GM11168 (cell line): ENCODE data around the gene TBX2.

Experiments used
- in situ Hi-C: fragments of 300-500 bp; cut with MboI; formaldehyde crosslinking; loops from one replicate; pipeline ENCODE4 v1.12.0; 2022; ENCODE audit warnings: low sequenced_read_pairs; ENCODE audit not compliant: unreplicated experiment

Gene TBX2

DNA sequence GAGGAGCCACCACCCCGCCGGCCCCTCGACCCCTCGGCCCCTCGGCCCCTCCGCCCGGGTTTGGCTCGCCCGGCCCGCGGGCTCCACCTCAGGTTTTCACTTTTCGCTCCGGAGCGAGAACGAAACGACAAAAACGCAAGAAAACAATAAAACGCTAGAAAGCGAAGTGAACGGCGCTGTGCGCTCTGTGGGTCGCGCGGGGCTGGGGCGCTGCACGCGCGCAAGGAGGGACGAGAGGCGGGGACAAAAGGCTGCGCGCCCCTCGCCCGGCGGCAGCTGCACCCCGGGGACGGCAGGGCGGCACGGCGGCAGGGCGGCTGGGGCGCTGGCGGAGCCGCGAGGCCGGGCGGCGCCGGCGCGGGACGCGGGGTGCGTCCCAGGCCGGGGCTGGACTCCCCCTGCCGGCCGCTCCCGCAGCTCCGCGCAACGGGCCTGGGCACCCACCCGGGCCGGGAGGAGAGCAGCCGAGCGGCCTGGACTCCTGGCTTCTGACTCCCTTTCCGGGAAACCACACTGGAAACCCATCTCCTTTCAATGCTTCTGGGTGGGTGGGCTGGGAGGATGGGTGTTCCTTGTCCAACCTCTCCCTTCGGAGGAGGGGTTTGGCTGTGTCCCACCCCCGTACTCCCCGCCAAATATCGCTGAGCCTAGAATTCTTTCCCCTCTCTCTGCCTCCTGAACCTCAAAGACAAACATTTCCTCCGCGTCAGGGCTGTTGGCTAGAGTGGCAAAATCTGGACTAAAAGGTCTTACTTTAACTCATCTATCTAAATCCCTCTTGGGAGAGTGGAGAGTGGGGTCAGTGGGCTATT lies 9.9 kb downstream of the TBX2 start:
- in situ Hi-C loops, result loop anchor here (10.0 kb wide), 1 partner anchor 145 kb away; no protein-coding TSS in a partner anchor

DNA sequence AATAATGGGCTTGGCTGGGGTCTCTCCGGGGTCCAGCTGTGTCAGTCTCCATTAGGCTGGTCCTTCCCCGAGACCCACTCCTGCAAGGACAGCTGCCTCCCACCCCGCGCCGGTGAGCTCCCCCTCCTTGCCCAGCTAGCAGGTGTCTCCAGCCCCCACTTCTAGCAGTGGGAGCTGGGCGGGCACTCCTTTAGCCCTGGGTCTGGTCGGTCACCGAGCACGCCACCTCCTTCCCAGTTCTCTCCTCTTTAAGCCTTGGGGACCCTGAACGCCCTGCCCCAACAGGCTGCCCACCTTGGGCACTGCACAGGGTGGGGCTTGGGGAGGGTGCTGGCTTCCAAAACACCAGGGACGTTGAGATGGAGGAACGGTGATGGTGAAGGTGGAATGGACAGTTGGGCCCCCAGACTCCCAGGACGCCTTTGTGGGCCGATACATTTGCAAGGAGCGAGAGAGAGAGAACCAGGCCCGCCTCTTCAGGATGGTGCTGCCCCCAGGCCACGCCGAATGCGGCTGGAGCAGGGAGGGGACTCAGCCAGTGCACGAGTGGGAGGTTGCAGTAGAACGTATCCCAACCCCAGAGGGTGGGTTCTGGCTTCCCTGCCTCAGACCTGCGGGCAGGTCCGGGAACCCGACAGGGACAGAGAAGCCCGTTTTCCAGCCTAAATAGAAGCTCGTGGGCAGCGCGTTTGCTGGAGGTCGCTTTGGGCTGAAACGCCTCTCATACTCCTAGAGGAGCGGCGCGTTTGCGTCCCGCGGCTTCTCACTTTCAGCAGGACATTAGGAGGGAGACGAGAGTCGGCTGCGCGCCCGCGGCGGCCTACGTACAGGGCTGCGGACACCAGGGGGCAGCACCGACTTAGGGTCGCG lies 10.7 kb downstream of the TBX2 start:
- in situ Hi-C loops, result loop anchor here (10.0 kb wide), 1 partner anchor 144 kb away; no protein-coding TSS in a partner anchor

DNA sequence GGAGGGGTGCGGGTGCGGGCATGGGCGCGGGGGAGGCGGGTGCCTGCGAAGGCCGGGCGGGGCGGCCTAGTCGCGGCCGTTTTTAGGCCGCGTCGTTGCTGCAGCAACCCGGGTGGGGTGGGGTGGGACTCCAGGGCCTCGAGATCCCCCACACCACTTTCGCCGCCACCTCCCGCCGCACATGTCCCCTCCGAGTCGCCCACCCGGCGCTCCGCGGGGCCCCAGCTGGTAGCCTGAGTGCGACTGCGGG lies 11.3 kb downstream of the TBX2 start:
- in situ Hi-C loops, result loop anchor here (10.0 kb wide), 1 partner anchor 144 kb away; no protein-coding TSS in a partner anchor

DNA sequence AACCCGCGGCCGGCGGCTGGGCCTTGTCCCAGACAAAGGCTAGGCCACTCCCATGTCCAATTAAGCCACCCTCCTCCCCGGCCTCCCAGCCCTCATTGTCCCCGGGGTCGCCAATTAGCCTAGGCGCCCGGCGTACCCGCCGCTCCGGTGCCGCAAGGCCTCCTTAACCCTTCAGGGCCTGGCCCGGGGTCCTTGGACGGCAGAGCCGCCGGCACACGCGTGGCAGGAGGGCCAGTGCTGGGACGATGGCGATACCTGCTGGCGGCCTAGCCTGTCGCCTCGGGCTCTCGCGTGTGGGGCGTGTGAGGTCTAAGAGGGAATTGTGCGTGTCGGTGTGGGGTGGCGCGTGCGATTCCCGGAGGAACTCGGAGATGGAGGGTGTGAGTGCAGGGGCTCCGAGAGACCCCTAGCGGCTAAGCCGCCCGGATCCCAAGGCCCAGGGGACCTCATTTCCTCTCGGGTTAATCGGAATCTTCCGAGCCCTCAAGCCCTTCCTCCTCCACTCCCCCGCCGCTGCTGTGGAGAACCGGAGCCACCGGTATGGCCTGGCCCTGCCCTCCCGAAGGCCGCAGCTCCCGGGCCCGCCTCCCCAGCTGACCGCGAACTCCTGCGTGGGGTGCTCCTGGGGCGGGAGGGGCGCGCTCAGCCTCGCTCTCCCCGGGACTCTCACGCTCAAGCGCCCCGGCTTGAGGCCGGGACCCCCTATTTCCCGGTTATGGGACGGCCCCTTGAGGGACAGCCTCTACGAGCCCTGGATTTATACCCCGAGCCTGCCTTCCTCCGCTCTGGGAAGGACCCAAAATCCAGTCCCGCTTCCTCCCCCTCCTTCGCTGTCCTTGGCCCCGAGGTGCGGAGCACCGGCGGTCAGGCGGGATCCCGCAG lies 11.9 kb downstream of the TBX2 start:
- in situ Hi-C loops, result loop anchor here (10.0 kb wide), 1 partner anchor 143 kb away; no protein-coding TSS in a partner anchor

DNA sequence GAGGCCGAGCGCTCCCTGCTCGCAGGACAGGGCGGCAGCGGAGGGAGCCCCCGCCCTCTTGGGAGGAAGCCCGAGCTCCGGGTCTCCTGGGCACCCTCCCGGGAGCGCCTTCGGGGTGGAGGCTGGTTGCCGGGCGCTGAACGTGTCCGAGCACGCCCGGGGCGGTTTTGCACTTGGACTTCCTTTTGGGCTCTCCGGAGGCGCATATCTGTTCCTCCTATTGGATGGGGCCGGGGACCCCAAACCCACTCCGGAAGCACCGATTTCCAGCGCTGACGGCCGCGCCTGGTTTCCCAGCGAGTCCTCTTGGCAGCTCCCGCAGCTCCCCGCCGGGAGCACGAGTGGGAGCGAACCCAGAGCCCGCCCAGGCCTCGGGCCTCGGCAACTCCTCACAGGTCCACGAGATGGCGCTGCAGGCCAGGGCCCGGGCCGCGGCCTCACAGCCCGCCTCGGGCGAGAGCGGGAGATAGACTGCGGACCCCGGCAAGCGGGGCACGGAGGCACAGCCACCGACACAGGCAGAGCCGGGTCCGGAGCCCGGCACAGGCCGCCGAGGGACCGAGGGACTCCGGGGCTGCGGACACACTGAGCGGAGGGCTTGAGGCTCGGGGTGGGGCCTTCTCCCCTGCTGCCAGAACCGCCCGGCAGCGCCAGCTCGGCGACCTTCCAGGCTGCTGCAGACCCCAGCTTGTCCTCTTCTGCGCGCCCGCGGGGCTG lies 12.7 kb downstream of the TBX2 start:
- in situ Hi-C loops, result loop anchor here (10.0 kb wide), 1 partner anchor 142 kb away; no protein-coding TSS in a partner anchor

DNA sequence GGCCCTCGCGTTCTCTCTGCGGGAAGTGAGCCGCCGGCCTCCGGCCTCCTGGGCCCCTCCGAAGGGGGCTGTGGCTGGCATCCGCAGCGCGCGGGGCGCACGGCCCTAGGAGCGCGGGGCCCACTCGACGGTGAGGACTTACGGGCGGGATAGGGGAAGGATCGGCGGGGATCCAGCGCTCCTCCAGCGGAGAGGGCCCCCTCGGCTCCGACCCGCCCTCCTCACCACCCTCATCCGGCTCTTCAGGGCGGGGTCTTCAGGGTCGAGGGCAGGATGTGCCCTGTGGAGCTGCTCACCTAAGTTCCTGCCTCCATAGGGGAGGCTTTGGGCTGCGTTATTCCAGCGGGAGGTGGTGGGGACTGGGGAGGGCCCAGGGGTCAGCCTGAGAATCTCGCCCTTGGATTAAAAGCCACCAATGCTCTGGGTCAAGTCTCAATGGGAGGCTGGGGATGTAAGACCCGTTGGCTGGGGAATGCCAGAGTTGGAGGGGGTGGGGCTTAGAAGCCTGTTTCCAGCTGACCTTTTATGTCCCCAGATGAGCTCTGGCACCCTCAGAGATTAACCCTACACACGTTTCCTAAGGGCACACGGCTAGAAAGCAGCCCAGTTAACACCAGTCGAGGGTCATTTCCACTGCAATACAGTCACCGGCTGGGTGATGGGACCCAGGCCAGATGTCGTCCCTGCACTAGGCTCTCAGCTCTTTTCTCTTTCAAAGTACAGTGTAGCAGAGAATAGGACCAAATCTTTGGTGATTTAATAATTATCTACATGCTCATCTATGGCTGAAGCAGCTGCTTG lies 13.4 kb downstream of the TBX2 start:
- in situ Hi-C loops, result loop anchor here (10.0 kb wide), 1 partner anchor 142 kb away; no protein-coding TSS in a partner anchor

DNA sequence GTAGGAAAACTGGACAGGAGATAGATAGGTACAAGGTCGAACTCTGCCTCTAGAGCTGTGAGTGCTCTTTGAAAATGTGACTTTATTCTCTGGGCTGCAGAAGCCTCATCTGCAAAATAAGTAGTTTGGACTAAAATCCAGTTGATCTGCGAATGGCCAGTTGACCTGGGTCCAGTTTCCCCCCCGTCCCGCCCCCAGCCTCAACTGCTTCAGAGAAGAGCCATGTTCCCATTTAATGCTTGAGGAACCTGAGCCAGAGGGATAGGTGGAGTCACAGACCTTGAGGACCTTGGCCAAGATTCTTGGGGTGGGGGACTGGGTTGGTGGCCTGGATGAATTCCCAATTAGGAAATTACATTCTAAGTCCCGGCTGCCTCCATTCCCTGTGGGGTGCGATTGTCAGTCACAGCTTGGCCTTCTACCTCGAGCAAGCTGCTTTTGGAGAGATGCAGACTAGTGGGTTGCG lies 14.1 kb downstream of the TBX2 start:
- in situ Hi-C loops, result loop anchor here (10.0 kb wide), 1 partner anchor 141 kb away; no protein-coding TSS in a partner anchor

DNA sequence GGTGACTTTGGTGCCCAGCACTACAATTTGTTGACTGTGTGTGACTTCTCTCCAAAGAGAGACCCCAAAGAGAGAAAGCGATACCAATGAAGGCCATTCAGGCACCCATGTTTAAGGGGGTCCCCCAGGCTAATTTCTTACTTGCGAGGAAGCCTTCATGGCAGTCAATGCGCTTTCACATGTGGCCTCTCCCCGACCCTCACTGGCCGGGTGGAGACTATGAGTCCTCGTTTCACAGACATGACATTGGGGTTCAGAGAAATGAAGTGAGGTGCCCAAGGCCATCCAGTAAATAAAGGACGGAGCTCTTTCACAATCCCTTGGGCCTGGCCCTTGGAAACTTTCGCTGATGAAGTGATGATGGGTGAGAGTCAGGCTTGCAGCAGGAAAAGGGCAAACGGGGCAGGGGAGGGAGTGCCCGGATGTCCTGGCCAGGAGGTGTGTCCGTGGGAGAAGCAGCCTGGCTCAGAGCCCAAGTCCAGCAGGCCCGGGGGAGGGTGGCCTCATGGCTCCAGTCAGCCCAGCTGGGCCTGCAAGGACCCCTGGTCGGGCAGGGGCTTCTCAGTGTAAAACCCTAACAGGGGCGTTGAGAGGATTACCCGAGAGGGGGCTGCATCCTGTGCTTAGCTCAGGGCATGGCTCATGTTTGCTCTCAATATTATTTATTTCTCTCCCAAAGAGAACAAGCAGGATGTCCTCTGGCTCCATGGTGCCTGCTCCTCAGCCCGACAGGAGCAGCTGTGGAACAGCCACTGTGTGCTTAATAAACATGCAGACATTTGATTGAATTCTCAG lies 14.7 kb downstream of the TBX2 start:
- in situ Hi-C loops, result loop anchor here (10.0 kb wide), 1 partner anchor 140 kb away; no protein-coding TSS in a partner anchor

DNA sequence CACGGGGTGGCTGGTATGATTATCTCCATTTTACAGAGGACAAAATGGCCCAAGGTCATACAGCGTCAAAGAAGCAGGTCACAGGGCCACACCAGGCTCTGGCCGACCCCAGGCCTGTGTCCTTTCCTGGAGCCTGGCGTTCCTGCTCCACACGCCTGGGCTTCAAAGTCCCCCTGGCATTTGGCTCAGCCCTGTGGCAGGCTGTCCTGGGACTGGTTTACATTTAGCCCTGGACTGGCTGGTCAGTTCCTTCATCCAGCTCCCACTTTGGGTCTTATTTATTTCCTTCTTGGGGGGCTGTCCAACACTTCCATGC lies 15.3 kb downstream of the TBX2 start:
- in situ Hi-C loops, result loop anchor here (10.0 kb wide), 1 partner anchor 140 kb away; no protein-coding TSS in a partner anchor

DNA sequence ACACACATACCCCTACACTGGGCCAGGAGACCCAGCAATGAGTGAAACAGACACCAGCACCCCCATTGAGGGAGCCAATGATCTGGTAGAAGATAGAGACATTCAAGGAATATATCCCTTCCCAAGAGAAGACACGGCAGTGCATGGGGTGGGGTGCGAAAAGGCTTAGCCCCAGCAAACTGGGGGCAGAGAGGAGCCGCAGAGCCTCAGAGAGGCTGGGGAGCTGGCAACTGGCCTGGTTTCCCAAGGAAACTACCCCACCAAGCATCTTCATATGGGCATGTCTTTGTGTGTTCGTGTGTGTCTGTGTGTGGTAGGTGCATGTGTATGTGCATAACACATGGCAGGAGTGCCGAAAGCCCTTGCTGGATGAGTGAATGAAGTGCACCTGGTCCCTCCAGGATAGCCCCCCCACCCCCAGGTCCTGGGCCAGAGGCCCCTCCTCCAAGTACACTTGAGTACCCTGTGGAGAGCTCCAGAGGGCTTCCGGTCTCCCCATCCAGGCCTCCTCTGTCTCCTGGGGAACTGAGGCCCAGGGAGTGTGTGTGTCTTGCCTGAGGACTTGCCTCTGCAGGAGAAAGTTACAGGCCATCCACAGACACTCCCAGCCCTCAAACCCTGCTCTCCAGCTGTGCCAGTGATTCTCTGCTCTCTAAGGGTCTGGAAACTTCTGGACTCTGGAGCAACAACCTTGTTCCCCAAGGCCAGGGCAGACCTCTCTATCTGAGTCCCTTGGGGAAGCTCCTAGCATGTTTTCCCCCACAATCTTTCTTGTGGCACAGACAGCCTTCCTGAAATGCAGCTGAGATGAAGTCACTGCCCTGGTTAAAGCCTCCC lies 15.9 kb downstream of the TBX2 start:
- in situ Hi-C loops, result loop anchor here (10.0 kb wide), 1 partner anchor 139 kb away; no protein-coding TSS in a partner anchor

DNA sequence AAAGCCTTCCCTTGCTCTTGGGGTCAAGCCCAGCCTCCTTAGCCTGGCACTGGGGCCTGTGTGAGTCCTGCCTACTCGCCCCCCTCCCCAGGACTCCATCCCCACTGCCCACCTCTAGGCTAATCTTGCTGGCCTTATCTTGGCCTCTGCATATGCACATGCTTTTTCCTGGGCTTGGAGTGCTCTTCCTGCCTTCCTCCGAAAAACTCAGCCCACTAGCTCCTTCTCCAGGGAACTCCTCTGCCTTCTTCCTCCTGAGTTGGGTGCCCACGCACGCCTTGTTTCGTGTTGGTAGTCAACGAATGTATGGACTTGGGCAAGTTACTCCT lies 16.5 kb downstream of the TBX2 start:
- in situ Hi-C loops, result loop anchor here (10.0 kb wide), 1 partner anchor 139 kb away; no protein-coding TSS in a partner anchor

DNA sequence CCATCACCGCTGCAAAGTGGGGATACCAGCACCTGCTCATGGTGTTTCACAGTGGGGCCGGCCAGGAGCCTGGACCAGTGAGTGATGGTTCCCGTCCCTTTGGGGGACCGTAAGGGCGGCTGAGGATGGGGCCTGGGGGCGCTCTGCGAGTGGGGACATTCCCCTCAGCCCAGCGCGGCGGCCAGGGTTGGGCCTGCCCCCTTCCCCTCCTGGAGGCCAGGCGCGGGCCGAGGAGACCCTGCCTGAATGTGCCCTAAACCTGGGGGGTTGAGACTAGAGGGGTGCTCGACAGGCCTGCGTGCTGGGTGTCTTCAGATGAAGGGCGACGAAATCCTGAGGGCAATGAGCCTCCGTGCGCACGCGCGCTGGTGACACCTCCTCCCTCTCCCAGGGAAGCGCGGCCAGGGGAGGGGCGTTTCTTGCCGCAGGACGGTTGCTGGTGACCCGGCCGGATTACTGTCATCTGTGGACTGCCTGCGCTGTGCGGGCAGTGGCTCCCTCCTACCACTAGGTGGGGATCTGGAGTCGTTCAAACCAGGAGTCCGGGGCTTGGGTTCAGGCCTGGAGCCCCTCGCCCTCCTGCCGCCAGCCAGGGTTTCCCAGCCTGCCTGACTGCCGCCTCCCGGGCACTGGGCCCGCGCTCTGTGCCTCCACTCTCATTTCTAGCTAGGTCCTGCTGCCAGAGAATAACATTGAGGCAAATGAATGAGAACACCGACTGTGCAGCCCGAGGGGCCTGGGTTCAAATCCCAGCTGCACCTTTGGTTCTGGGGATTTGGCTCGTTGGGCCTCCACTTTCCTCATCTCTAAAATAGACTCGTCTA lies 17.1 kb downstream of the TBX2 start:
- in situ Hi-C loops, result loop anchor here (10.0 kb wide), 1 partner anchor 138 kb away; no protein-coding TSS in a partner anchor

DNA sequence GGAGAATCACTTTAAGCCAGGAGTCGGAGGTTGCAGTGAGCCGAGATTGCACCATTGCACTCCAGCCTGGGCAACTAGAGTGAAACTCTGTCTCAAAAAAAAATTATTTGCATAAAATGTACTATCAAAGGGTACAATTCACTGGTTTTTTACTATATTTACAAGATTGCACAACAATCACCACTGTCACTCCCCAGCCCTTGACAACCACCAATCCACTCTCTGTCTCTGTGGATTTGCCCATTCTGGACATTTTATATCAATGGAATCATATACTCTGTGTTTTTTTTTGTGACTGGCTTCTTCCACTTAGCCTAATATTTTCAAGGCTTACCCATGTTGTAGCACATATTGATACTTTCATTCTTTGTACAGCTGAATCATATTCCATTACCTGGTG lies 18.8 kb downstream of the TBX2 start:
- in situ Hi-C loops, result loop anchor here (10.0 kb wide), 1 partner anchor 136 kb away; no protein-coding TSS in a partner anchor

DNA sequence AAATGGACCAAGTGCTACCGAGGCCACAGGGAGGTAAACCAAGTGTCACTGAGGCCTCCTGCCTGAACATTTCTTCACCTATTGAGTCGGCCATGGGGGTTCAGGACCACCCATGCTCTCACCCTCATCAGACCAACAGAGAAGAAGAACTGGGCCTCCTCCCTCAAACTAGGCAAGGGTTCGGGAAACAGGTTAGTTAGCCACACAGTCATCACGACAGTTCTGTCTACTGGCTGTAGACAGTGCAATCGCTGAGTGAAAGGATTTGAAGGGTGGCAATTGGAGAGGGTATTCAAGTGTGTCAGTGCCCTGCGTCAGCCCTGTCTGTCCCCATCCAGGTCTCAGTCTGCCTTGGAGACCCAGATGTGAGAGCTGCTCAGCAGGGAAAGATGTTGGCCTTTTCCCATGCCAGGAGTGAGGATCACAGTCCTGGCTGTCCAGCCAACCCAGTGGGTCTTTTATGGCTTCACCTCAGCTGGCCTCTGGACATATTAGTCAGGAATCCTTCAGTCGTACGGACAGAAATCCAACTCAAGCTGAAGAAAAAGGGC lies 19.9 kb downstream of the TBX2 start:
- in situ Hi-C loops, result loop anchor here (10.0 kb wide), 1 partner anchor 135 kb away; no protein-coding TSS in a partner anchor

DNA sequence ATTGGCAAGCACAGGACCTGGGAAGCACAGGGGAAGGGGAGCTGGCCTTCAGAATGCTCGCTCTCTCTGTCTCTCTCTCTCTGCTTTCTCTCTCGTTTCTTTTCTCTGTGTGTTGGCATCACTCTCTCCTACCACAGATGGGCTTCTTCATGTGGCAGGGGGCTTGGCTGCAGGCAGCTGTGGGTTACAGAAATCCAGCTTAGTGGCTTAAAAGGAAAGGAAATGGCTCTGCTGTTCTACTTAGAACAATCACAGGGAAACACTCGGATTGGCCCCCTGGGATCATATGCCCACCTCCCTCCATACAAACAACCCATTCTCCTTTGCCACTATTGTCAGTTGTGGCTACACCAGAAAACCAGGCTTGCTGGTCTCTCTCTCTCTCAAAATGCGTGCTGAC lies 20.4 kb downstream of the TBX2 start:
- in situ Hi-C loops, result no loop called here
